H1 (cell line): Measurements from ENCODE around the gene S100PBP. TPM values are rescaled to one million over a fixed set of nuclear protein-coding genes. Genes with fewer than 3 reads are reported as not detected.
A peak's percentile ranks its signal among the peaks of the same experiment; 100 is the strongest.

Experiments
- CTCF ChIA-PET: fragments of 300-600 bp; sonication (Branson Sonifier 250); formaldehyde crosslinking; loops from one replicate; lab custom pipeline; 2021; ENCODE audit not compliant: partially characterized antibody; lab: Charles Lee
- POLR2A ChIA-PET: fragments of 300-600 bp; sonication (Branson Sonifier 250); formaldehyde crosslinking; loops from one replicate; lab custom pipeline; 2021; ENCODE audit warnings: inconsistent platforms; ENCODE audit not compliant: partially characterized antibody; lab: Charles Lee
- DNase-seq, 2 experiments: peaks; one replicate each; pipeline versions ENCODE4 v3.0.0 to v3.0.0-alpha.2; 2010 to 2022; ENCODE audit warnings: low spot score in 2 of 2, low read depth in 1 of 2, mixed read lengths in 1 of 2
- FAIRE-seq: peaks from 2 replicates; lab custom pipeline; 2011; peaks lifted over from hg19 to GRCh38; lab: Jason Lieb, UNC
- H2AFZ ChIP-seq: 2 replicates; pipeline ENCODE4 v1.8.1; 2012; ENCODE audit warnings: low read length, inconsistent platforms
- H2AK5ac ChIP-seq: 2 replicates; pipeline ENCODE4 v1.6.1; 2013; ENCODE audit warnings: low read depth, low read length
- H2BK120ac ChIP-seq: replicated peaks from 2 replicates; pipeline ENCODE3; 2013; ENCODE audit warnings: low read depth, low read length, inconsistent platforms
- H2BK12ac ChIP-seq: 2 replicates; pipeline ENCODE4 v1.6.1; 2013; ENCODE audit warnings: low read depth, low read length
- H2BK15ac ChIP-seq: 2 replicates; pipeline ENCODE4 v1.6.1; 2013; ENCODE audit warnings: low read length
- H2BK20ac ChIP-seq: 2 replicates; pipeline ENCODE4 v1.6.1; 2013; ENCODE audit warnings: low read length
- H2BK5ac ChIP-seq: 2 replicates; pipeline ENCODE4 v1.6.1; 2013; ENCODE audit warnings: low read depth, low read length
- H3K14ac ChIP-seq: 2 replicates; pipeline ENCODE4 v1.6.1; 2013; ENCODE audit warnings: inconsistent platforms; ENCODE audit not compliant: insufficient read length
- H3K18ac ChIP-seq: 2 replicates; pipeline ENCODE4 v1.6.1; 2013; ENCODE audit warnings: low read length; ENCODE audit errors: extremely low read depth
- H3K23ac ChIP-seq: 2 replicates; pipeline ENCODE4 v1.6.1; 2013; ENCODE audit warnings: inconsistent platforms; ENCODE audit not compliant: insufficient read length
- H3K23me2 ChIP-seq: 2 replicates; pipeline ENCODE4 v1.6.1; 2013; ENCODE audit warnings: low read depth, low read length
- H3K27ac ChIP-seq: 2 replicates; pipeline ENCODE4 v1.6.1; 2011; ENCODE audit warnings: low read depth, low read length, inconsistent platforms
- H3K27me3 ChIP-seq, 4 experiments: replicated peaks in 1 of 4; 1 replicate in 1 of 4; 2 replicates in 3 of 4; pipeline versions ENCODE4 v1.6.1 to v1.8.1; 2011 to 2013; ENCODE audit warnings: low read length in 3 of 4, mild to moderate bottlenecking in 3 of 4, inconsistent platforms in 2 of 4, mixed read lengths in 2 of 4, moderate library complexity in 1 of 4; ENCODE audit not compliant: control insufficient read depth in 3 of 4, insufficient read depth in 3 of 4; ENCODE audit errors: extremely low read depth in 1 of 4
- H3K36me3 ChIP-seq, 4 experiments: 2 replicates each; pipeline versions ENCODE4 v1.6.1 to v1.8.1; 2011 to 2013; ENCODE audit warnings: mild to moderate bottlenecking in 4 of 4, low read length in 3 of 4, moderate library complexity in 2 of 4, control low read depth in 1 of 4, inconsistent platforms in 1 of 4; ENCODE audit not compliant: insufficient read depth in 4 of 4, control insufficient read depth in 2 of 4
- H3K4ac ChIP-seq: replicated peaks from 2 replicates; pipeline ENCODE3; 2013; ENCODE audit warnings: low read length, low read depth, mixed read lengths, inconsistent platforms; ENCODE audit not compliant: insufficient read length
- H3K4me1 ChIP-seq, 4 experiments: replicated peaks in 1 of 4; 1 replicate in 1 of 4; 2 replicates in 3 of 4; pipeline versions ENCODE4 v1.6.1 to v1.8.1; 2011 to 2013; ENCODE audit warnings: low read length in 3 of 4, inconsistent platforms in 2 of 4, mixed read lengths in 1 of 4; ENCODE audit not compliant: insufficient read depth in 4 of 4, control insufficient read depth in 3 of 4
- H3K4me2 ChIP-seq, 2 experiments: 2 replicates each; pipeline versions ENCODE4 v1.6.1 to v1.8.1; 2011 to 2013; ENCODE audit warnings: low read depth in 2 of 2, low read length in 2 of 2, control low read depth in 1 of 2, inconsistent platforms in 1 of 2, mild to moderate bottlenecking in 1 of 2; ENCODE audit not compliant: insufficient read depth in 1 of 2
- H3K4me3 ChIP-seq, 4 experiments: fragments of 200-600, 300-600 bp in 1 of 4; sonication (generic), shearing (Covaris generic), sonication (Bioruptor Twin) in 1 of 4; 2 replicates each; pipeline versions ENCODE4 v1.5.1 to v1.8.1; 2011 to 2016; ENCODE audit warnings: low read length in 4 of 4, low read depth in 3 of 4, control low read depth in 2 of 4, inconsistent platforms in 2 of 4, mild to moderate bottlenecking in 2 of 4, mixed read lengths in 1 of 4, moderate library complexity in 1 of 4; ENCODE audit not compliant: insufficient read depth in 2 of 4; ENCODE audit errors: extremely low read depth in 1 of 4
- H3K56ac ChIP-seq: replicated peaks from 2 replicates; pipeline ENCODE3; 2013; ENCODE audit warnings: low read depth, mild to moderate bottlenecking, mixed read lengths, low read length, inconsistent platforms; ENCODE audit not compliant: insufficient read length
- H3K79me1 ChIP-seq: 2 replicates; pipeline ENCODE4 v1.6.1; 2013; ENCODE audit warnings: low read depth, low read length, control low read depth
- H3K79me2 ChIP-seq, 2 experiments: 2 replicates each; pipeline versions ENCODE4 v1.6.1 to v1.8.1; 2012 to 2013; ENCODE audit warnings: low read length in 2 of 2, mild to moderate bottlenecking in 2 of 2, inconsistent platforms in 1 of 2; ENCODE audit not compliant: insufficient read depth in 2 of 2, control insufficient read depth in 1 of 2
- H3K9ac ChIP-seq, 4 experiments: replicated peaks in 1 of 4; 1 replicate in 1 of 4; 2 replicates in 3 of 4; pipeline versions ENCODE4 v1.6.1 to v1.8.1; 2011 to 2013; ENCODE audit warnings: low read depth in 3 of 4, low read length in 3 of 4, control low read depth in 2 of 4, mild to moderate bottlenecking in 2 of 4, moderate library complexity in 2 of 4, inconsistent platforms in 1 of 4; ENCODE audit errors: extremely low read depth in 1 of 4
- H3K9me3 ChIP-seq, 2 experiments: 2 replicates each; pipeline versions ENCODE4 v1.6.1 to v1.8.1; 2012 to 2013; ENCODE audit warnings: mild to moderate bottlenecking in 2 of 2, moderate library complexity in 2 of 2, control low read depth in 1 of 2, inconsistent platforms in 1 of 2, low read depth in 1 of 2, low read length in 1 of 2, mixed read lengths in 1 of 2; ENCODE audit not compliant: insufficient read depth in 2 of 2
- H4K20me1 ChIP-seq, 2 experiments: replicated peaks in 1 of 2; 2 replicates each; pipeline versions ENCODE3 to v1.8.1; 2011 to 2013; ENCODE audit warnings: inconsistent platforms in 2 of 2, low read length in 2 of 2, mild to moderate bottlenecking in 1 of 2; ENCODE audit not compliant: insufficient read depth in 2 of 2, control insufficient read depth in 1 of 2
- H4K5ac ChIP-seq: 2 replicates; pipeline ENCODE4 v1.6.1; 2013; ENCODE audit warnings: low read length, low read depth, mixed read lengths, inconsistent platforms; ENCODE audit not compliant: insufficient read length
- H4K8ac ChIP-seq: 2 replicates; pipeline ENCODE4 v1.8.0; 2013; ENCODE audit warnings: mild to moderate bottlenecking, moderate library complexity, low read length, inconsistent platforms; ENCODE audit not compliant: insufficient read depth; ENCODE audit errors: extremely low read depth
- H4K91ac ChIP-seq: replicated peaks from 2 replicates; pipeline ENCODE3; 2013; ENCODE audit warnings: low read length, mixed read lengths, inconsistent platforms; ENCODE audit not compliant: insufficient read length
- ASH2L ChIP-seq: fragments of 200-600, 300-600 bp; sonication (generic); IDR thresholded peaks from one replicate; pipeline ENCODE4 v1.7.1; 2017; ENCODE audit warnings: low read length
- BACH1 ChIP-seq: IDR thresholded peaks from 2 replicates; pipeline ENCODE4 v1.6.1; 2012; ENCODE audit warnings: low read length, improper control_type of control experiment
- EGR1 ChIP-seq: IDR thresholded peaks from 2 replicates; pipeline ENCODE4 v1.6.1; 2011; ENCODE audit warnings: low read depth, low read length, borderline replicate concordance
- GABPA ChIP-seq: IDR thresholded peaks from 2 replicates; pipeline ENCODE4 v1.6.1; 2011; ENCODE audit warnings: mild to moderate bottlenecking, low read length, moderate library complexity, borderline replicate concordance; ENCODE audit not compliant: insufficient read depth
- GTF2F1 ChIP-seq: IDR thresholded peaks from 2 replicates; pipeline ENCODE4 v1.6.1; 2012; ENCODE audit warnings: low read depth, low read length, improper control_type of control experiment, borderline replicate concordance
- POLR2A ChIP-seq, 2 experiments: IDR thresholded peaks; 1 replicate in 1 of 2; 2 replicates in 1 of 2; pipeline ENCODE4 v1.6.1; 2011; ENCODE audit warnings: low read depth in 2 of 2, low read length in 2 of 2, mild to moderate bottlenecking in 2 of 2; ENCODE audit errors: control extremely low read depth in 1 of 2
- POLR2AphosphoS5 ChIP-seq: IDR thresholded peaks from 2 replicates; pipeline ENCODE4 v1.6.1; 2011; ENCODE audit warnings: low read depth, low read length
- RBBP5 ChIP-seq: IDR thresholded peaks from 2 replicates; pipeline ENCODE4 v1.7.1; 2012; ENCODE audit warnings: low read depth, mild to moderate bottlenecking, inconsistent platforms, low read length, moderate library complexity, borderline replicate concordance
- RNF2 ChIP-seq: fragments of 200-900, 300-1000 bp; sonication (generic); IDR thresholded peaks from 2 replicates; pipeline ENCODE4 v1.7.1; 2016; ENCODE audit warnings: borderline replicate concordance, low read depth, mild to moderate bottlenecking, antibody characterized with exemption, low read length; ENCODE audit not compliant: poor library complexity, severe bottlenecking; ENCODE audit errors: missing control alignments
- SIN3A ChIP-seq, 2 experiments: IDR thresholded peaks in 1 of 2; conservative IDR thresholded peaks in 1 of 2; 2 replicates each; pipeline ENCODE4 v1.6.1; 2011 to 2012; ENCODE audit warnings: low read length in 2 of 2, improper control_type of control experiment in 1 of 2, low read depth in 1 of 2, mild to moderate bottlenecking in 1 of 2
- SIRT6 ChIP-seq: IDR thresholded peaks from one replicate; pipeline ENCODE4 v1.7.1; 2012; ENCODE audit warnings: low read length, inconsistent platforms
- SP2 ChIP-seq: IDR thresholded peaks from 2 replicates; pipeline ENCODE4 v1.6.1; 2012; ENCODE audit warnings: mild to moderate bottlenecking, low read length, inconsistent platforms
- WGBS, 2 experiments: shearing (Covaris generic) in 1 of 2; methylation state at CpG; one replicate each; pipeline versions ENCODE4 v1.1.6 to v1.1.7; 2013 to 2015; ENCODE audit warnings: low lambda C conversion rate in 2 of 2, mixed read lengths in 2 of 2, inconsistent platforms in 1 of 2, low coverage in 1 of 2, missing lambda C conversion rate in 1 of 2; ENCODE audit not compliant: insufficient replicate concordance in 2 of 2, insufficient coverage in 1 of 2, insufficient read length in 1 of 2; ENCODE audit errors: extremely low coverage in 1 of 2, missing lambda C conversion rate in 1 of 2; 5-methylcytosine and 5-hydroxymethylcytosine counted together
- polyA plus RNA-seq, 7 experiments: library from polyadenylated mRNA; depleted of rRNA in 3 of 7; stranded (reverse) in 5 of 7; unstranded in 2 of 7; fragments of >200 nt in 5 of 7; fragments of 200-250 nt in 2 of 7; gene quantifications; 1 replicate in 5 of 7; 2 replicates in 1 of 7; 4 replicates in 1 of 7; pipeline versions ENCODE4 v1.2.1 to v1.2.3, GENCODE V29; 2011 to 2013; ENCODE audit warnings: missing spikeins in 2 of 7, mixed read lengths in 2 of 7
- total RNA-seq: library from RNA; stranded (reverse); fragmentation: NEBNext Ultra II Directional; extraction: Animal tissue kit (Norgen Biotek cat#: 25700); gene quantifications from 2 replicates; pipeline ENCODE4 v1.2.1, GENCODE V29; 2021
- TF ChIP-seq, protein P1 (sequence below): IDR thresholded peaks from 2 replicates; pipeline ENCODE4 v1.6.1; 2012; ENCODE audit warnings: inconsistent platforms

The S100PBP gene
- total and polyA plus RNA-seq, 2 of the 8 experiments (the other 6 are each of a cell fraction or from before 2014, with no cell fraction given), result 43.8 to 68.3 TPM

DNA sequence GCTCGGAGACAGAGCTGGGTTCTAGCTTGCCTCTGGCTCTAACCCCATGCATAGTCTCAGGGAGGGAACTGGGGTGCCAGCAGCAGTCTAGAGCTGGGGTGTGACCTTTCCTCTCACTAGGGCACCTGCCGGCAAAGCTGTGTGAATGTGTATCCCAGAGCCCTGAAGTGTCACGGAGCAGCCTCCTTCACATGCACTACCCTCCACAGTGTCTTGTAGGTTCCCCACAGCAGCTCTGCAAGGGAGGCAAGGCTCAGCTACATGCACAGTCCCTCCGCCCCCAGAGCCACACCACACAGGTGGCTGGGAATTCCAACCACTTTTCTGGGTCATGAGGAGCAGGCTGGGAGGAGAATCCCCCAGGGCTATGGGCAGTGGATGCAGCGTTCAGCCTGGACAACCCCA is 61.2 kb downstream of the S100PBP start:
- no peak overlapping the region for H3K4me3 ChIP-seq
- CTCF ChIA-PET, result interaction anchor here (0.7 to 19.0 kb wide), 8 partner anchors 14 to 467 kb away, joined by 3 to 382 read pairs (median 3); partner anchors contain the start of genes AZIN2 and HPCA
- H3K36me3 ChIP-seq, result no peaks in the 10 kb centered on the region
- H3K79me2 ChIP-seq, result no peaks in the 10 kb centered on the region
- no peak overlapping the region for H4K8ac ChIP-seq
- POLR2A ChIA-PET, result interaction anchor here (1.3 kb wide), 1 partner anchor 62 kb away, joined by 4 read pairs; the partner anchor contains the start of gene YARS1
- WGBS, 2 experiments, result 83% methylated on average over 5 of the region's 5 CpGs; no CpG with 5 or more reads in 1 of the 2 experiments
- peak overlapping the region; percentile 76; the same call in 1 of the 2 replicates for H2AK5ac ChIP-seq
- H3K79me1 ChIP-seq, result no peaks in the 10 kb centered on the region
- no peak overlapping the region for H3K23ac ChIP-seq
- no peaks in the 10 kb centered on the region for H3K9me3 ChIP-seq
- H3K4ac ChIP-seq, result no peak overlapping the region
- peaks cover 0 to 3% of the 10 kb centered on the region in 2 experiments for H4K20me1 ChIP-seq
- no peak overlapping the region for H3K14ac ChIP-seq
- H3K56ac ChIP-seq, result no peak overlapping the region
- no peak overlapping the region for H2AFZ ChIP-seq
- no peak overlapping the region for H2BK5ac ChIP-seq
- no peak for FAIRE-seq
- H3K9ac ChIP-seq, result no peak overlapping the region
- no peak overlapping the region for H2BK20ac ChIP-seq
- no peak overlapping the region; the same call in 1 of the 2 replicates for H3K18ac ChIP-seq
- H3K4me1 ChIP-seq, result peaks cover 3 to 28% (median 14%) of the 10 kb centered on the region in 4 experiments
- TF ChIP-seq SIN3A (conservative IDR thresholded peaks at IDR 0.05 in 1 of 2, IDR thresholded peaks at IDR 0.05 in 1 of 2; ENCODE audit: low read depth in 1 of 2, low read length in 2 of 2) (no peak), EGR1 (no peak), BACH1 (no peak), RBBP5 (no peak), GTF2F1 (no peak), ASH2L (no peak), POLR2AphosphoS5 (no peak), SP2 (no peak), POLR2A (IDR thresholded peaks at IDR 0.05; ENCODE audit: control extremely low read depth in 1 of 2, low read depth in 2 of 2, low read length in 2 of 2) (no peak), GABPA (no peak), RNF2 (no peak), SIRT6 (no peak)
- TF ChIP-seq, protein P1, sequence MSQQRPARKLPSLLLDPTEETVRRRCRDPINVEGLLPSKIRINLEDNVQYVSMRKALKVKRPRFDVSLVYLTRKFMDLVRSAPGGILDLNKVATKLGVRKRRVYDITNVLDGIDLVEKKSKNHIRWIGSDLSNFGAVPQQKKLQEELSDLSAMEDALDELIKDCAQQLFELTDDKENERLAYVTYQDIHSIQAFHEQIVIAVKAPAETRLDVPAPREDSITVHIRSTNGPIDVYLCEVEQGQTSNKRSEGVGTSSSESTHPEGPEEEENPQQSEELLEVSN, result no peak
- no peaks in the 10 kb centered on the region for H3K23me2 ChIP-seq
- no peak overlapping the region for H2BK120ac ChIP-seq
- H2BK12ac ChIP-seq, result no peak overlapping the region
- H3K4me2 ChIP-seq, result no peak overlapping the region
- 0 out of 2 replicates have a peak overlapping the region, but pooled peaks have one; percentile 40 for H2BK15ac ChIP-seq
- no peak overlapping the region for H3K27ac ChIP-seq
- DNase-seq, result no peak
- H3K27me3 ChIP-seq, result no peaks in the 10 kb centered on the region
- no peak overlapping the region for H4K91ac ChIP-seq
- H4K5ac ChIP-seq, result no peak overlapping the region
